NOMO-1 treated with DMSO at 0.1 percent for 48 hours (cell line): ENCODE results near the gene FXYD1.
A peak's percentile ranks its signal among the peaks of the same experiment; 100 is the strongest.

Experiments
- DNase-seq: peaks from one replicate; lab custom pipeline; 2025; ENCODE audit not compliant: unreplicated experiment; lab: John Stamatoyannopoulos, UW

The FXYD1 gene

GRCh38 chr19:35160629-35161433 is 22.2 kb downstream of the FXYD1 start:
- DNase-seq: no peak

GRCh38 chr19:35161434-35161743 is 22.8 kb downstream of the FXYD1 start:
- DNase-seq: no peak

GRCh38 chr19:35162471-35163326 is 24.1 kb downstream of the FXYD1 start:
- DNase-seq: no peak

GRCh38 chr19:35164418-35164817 is 25.8 kb downstream of the FXYD1 start:
- DNase-seq: no peak

- DNase-seq: no peak
Observed at GRCh38 chr19:35165200-35166058, 26.8 kb downstream of the FXYD1 start.

GRCh38 chr19:35166100-35167063 is 27.8 kb downstream of the FXYD1 start:
- DNase-seq: no peak

- peak; percentile 62 for DNase-seq
Observed at GRCh38 chr19:35167251-35168119, 28.9 kb downstream of the FXYD1 start.

GRCh38 chr19:35168196-35168595 is 29.6 kb downstream of the FXYD1 start:
- DNase-seq: no peak

GRCh38 chr19:35169221-35169995 is 30.8 kb downstream of the FXYD1 start:
- no peak for DNase-seq

- no peak for DNase-seq
Observed at GRCh38 chr19:35170359-35171061, 31.9 kb downstream of the FXYD1 start.

- DNase-seq: no peak
Observed at GRCh38 chr19:35171730-35172129, 33.1 kb downstream of the FXYD1 start.

GRCh38 chr19:35174226-35174625 is 35.6 kb downstream of the FXYD1 start:
- DNase-seq: no peak

- no peak for DNase-seq
Observed at GRCh38 chr19:35176181-35176570, 37.6 kb downstream of the FXYD1 start.

- DNase-seq: no peak
Observed at GRCh38 chr19:35177377-35178274, 39.0 kb downstream of the FXYD1 start.

GRCh38 chr19:35178701-35179100 is 40.1 kb downstream of the FXYD1 start:
- no peak for DNase-seq

- no peak for DNase-seq
Observed at GRCh38 chr19:35179830-35180229, 41.2 kb downstream of the FXYD1 start.

GRCh38 chr19:35181387-35181786 is 42.8 kb downstream of the FXYD1 start:
- no peak for DNase-seq
